Measurements from ENCODE around the gene CDKN2AIPNL.

DNA sequence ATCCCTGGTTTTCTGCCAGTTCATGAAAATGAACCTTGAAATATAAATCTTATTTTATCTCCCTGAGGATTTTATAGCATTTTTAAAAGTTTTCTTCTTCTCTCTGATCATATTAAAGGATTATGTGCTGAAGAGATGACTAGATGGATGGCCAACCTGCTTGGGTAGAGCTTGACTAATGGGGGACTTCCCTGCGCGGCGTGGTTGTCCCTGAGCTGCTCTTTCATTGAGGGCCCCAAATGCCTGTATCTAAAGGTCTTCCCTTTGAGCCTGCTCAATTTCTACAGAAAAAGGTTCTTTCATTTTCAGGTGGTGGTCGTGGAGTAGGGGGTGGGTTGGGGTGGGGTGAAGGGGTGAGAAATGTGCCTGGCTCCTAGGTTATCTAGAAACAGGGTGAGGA is 20.5 kb upstream of the CDKN2AIPNL start:
- TF ChIP-seq, protein P1, sequence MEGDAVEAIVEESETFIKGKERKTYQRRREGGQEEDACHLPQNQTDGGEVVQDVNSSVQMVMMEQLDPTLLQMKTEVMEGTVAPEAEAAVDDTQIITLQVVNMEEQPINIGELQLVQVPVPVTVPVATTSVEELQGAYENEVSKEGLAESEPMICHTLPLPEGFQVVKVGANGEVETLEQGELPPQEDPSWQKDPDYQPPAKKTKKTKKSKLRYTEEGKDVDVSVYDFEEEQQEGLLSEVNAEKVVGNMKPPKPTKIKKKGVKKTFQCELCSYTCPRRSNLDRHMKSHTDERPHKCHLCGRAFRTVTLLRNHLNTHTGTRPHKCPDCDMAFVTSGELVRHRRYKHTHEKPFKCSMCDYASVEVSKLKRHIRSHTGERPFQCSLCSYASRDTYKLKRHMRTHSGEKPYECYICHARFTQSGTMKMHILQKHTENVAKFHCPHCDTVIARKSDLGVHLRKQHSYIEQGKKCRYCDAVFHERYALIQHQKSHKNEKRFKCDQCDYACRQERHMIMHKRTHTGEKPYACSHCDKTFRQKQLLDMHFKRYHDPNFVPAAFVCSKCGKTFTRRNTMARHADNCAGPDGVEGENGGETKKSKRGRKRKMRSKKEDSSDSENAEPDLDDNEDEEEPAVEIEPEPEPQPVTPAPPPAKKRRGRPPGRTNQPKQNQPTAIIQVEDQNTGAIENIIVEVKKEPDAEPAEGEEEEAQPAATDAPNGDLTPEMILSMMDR (IDR thresholded peaks at IDR 0.05; ENCODE audit: low read length): no peak
- TF ChIP-seq EZH2 (optimal IDR thresholded peaks at IDR 0.05; ENCODE audit: low read depth, low read length) (no peak), EZH2phosphoT487 (IDR thresholded peaks at IDR 0.05; ENCODE audit: low read length) (no peak)
